Amniotic stem cell (primary cell): Measurements from ENCODE around the gene XYLT2.

Source experiments
- DNase-seq: peaks from one replicate; lab custom pipeline; 2025; lab: John Stamatoyannopoulos, UW

The XYLT2 gene

DNA sequence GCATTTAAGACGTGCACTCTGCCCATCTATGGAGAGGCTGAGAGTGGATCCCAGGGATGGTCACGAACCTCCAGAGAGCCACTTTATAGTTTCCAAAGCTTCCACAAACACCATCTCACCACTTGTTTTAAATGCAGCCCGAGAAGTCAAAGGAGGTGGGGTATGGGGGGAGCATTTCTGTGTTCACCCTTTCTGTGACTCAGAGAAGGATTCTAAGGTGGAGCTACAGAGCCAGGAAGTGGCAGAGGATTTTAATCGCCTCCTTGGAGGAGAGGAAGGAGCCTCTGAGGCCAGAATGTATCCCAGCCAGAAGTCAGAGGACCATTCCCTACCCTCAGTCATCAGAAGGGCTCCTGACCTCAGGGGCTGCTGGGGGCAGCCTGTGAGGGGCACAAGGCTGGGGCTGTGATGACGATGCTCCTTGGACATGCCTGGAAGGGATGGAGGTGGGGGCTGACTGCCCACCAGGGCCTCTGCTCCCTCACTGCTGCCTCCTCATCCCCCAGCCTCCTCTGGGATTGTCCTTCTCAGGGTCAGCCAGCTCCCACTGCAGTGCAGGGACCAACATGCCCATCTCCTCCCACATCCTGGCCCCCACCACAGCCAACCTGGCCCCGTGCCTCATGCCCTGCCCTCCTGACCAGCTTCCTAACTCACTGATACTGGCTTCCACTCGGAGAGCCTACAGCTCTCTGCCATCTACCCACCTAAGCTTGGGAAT, 2.8 kb downstream of the XYLT2 start:
- peak; percentile 10 for DNase-seq

DNA sequence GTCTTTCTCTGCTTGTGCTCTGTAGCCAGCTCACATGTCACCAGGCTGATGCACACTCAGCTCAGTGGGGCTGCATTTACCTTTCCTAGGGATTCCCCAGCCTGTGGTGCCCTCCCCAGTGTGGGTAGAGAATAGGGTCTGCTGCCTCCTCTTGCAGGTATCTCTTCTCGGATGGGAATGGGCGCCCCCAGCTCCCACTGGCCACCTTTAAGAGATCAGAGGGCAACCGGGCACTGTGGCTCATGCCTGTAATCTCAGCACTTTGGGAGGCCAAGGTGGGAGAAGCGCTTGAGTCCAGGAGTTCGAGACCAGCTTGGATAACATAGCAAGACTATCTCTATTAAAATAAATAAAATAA, 3.3 kb downstream of the XYLT2 start:
- no peak for DNase-seq

DNA sequence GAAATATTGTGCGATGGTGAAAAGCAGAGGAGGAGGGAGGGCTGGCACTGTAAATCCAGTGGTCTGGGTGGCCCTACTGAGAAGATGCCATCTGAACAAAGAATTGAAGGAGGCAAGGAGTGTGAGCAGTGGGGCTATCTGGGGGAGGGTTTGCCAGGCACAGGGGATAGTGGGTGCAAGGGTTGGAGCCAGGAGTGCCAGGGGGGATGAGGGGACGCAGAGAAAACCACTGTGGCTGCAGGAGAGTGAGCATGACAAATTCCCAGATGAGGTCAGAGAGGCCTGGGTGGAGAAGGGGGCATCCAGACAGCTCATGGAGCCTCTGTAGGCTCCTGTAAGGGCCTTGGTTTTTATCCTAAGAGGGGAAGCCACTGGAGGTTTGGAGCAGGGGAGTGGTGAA, 4.8 kb downstream of the XYLT2 start:
- no peak for DNase-seq

DNA sequence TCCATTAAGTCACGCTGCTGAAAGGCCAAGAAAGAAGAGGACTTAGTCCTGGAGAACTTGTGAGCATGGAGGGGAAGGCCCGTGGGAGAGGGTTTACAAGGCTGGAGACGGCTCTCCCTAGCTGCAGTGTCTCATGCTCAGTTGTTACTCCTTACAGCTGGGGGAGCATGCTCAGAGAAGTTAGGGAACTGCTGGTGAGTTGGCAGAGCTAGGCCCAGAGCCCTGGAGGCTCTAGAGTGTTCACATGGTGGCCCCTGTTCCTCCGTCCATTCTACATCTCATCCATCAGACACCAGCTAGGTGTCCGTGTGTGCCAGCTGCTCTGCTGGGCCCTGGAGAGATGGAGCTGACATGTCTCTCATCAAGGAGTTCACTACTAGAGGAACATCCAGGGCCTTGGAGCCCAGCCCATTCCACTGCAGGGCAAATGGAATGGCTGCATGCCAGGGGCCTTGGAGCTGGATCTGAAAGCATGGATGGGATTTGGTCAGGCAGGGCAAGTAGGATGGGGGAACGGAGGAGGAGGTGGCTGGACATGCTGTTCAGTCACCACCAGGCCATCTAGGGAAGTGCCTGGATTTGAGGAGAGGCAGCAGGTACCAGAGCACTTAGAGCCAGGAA, 6.3 kb downstream of the XYLT2 start:
- DNase-seq: no peak

DNA sequence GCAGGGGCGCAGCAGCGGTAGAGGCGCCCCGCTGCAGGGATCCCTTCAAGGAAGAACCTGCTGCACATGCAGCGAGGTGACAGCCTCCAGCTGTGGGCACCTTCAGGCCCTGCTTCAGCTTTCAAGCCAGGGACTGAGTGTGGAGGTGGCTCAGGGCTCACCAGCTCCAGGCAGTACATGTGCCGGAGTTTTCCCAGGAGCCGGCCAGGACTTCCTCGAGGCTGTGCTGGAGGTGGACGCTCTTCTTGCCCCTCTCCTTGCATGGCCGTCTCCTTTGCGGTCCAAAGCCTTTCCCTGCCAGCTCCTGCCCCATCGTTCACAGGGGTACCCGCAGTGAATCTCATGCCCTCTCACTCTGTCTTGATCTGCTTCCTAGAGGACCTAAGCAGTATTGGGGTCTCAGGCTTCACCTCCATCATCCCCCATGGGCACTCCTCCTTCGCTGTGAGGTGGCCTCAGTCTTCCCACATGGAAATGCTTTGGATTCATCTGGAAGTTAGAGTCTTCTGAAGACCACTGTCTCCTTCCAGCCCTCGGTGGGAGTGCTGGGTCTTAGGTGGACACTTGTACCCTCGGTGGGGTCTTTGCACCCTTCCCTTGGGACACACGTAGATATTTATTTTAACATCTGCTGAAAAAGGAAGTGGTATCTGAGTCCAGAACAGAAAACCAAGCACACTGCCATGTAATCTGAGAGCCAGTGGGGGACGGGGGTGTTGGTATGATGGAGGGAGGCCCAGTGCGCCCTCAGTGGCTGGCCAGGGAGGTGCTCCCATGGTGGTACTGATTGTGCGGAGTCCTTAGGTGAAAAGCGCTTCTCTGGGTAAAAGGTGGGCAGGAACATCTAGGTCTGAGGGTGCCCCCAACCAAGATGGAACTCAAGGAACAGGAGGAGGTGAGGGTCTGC, 7.0 kb downstream of the XYLT2 start:
- no peak for DNase-seq

DNA sequence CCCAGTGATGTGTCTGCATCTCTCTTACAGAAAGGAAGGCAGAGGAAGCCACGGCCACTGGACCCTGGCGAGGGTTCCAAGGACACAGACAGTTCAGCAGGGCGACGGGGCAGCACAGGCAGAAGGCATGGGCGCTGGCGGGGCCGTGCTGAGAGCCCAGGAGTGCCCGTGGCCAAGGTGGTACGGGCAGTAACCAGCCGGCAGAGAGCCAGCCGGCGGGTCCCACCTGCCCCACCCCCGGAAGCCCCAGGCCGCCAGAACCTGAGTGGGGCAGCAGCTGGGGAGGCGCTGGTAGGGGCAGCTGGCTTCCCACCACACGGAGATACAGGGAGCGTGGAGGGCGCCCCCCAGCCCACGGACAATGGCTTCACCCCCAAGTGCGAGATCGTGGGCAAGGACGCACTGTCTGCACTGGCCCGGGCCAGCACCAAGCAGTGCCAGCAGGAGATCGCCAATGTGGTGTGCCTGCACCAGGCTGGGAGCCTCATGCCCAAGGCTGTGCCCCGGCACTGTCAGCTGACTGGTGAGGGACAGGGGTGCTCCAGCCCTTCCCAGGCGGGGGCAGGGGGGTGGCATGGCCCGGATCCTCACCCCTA, 7.8 kb downstream of the XYLT2 start:
- DNase-seq: no peak

DNA sequence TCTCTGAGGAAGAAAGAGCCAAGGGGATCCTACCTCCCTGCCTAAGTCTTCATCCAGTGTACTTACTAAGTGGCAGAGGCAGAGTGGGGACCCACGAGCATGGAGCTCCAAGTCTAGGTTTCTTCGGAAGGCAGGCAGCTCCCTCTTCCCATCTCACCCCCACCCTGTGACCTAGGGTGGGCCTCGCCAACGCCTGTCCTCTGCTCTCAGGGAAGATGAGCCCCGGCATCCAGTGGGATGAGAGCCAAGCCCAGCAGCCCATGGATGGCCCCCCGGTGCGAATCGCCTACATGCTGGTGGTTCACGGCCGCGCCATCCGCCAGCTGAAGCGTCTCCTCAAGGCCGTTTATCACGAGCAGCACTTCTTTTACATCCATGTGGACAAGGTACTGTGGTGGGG, 8.3 kb downstream of the XYLT2 start:
- DNase-seq: no peak

DNA sequence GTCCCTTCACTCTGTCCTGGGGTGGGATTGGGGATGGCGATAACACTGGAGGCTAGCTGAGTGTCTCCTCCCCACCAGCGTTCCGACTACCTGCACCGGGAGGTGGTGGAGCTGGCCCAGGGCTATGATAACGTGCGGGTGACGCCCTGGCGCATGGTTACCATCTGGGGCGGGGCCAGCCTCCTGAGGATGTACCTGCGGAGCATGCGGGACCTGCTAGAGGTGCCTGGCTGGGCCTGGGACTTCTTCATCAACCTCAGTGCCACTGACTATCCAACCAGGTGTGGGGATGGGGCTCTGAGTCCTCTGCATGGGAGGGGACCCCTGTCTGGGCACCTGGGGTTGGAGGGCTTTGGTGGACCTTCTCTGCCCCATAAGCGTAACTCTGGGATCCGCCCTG, 8.8 kb downstream of the XYLT2 start:
- no peak for DNase-seq

DNA sequence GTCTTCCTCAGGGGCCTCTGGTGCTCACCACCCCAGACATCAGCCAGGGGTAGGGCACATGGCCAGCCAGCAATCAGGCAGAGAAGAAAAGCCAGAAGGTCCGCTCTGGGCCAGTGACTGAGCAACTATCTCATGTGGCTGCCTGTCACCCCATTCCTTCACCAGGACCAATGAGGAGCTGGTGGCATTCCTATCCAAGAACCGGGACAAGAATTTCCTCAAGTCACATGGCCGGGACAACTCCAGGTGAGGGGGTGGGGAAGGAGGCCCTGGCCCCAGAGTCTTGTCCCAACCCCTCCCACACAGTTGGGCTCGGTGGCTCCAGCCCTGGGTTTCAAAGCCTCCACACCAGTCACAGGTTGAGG, 9.4 kb downstream of the XYLT2 start:
- DNase-seq: no peak

DNA sequence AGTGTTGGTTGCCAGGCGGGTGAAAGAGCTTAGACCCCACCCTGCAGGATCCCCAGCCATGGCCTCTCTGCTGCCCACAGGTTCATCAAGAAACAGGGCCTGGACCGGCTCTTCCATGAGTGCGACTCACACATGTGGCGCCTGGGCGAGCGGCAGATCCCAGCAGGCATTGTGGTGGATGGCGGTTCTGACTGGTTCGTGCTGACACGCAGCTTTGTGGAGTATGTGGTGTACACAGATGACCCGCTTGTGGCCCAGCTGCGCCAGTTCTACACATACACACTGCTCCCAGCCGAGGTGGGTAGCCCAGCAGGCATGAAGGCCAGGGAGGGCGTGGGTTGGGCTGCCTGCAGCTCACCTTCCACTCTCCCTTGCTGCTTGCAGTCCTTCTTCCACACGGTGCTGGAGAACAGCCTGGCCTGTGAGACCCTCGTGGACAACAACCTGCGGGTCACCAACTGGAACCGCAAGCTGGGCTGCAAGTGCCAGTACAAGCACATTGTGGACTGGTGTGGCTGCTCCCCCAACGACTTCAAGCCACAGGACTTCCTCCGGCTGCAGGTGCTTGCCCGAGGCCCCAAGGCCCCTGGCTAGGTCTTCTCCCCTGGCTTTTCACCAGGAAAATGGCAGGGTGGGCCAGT, 9.9 kb downstream of the XYLT2 start:
- DNase-seq: no peak

DNA sequence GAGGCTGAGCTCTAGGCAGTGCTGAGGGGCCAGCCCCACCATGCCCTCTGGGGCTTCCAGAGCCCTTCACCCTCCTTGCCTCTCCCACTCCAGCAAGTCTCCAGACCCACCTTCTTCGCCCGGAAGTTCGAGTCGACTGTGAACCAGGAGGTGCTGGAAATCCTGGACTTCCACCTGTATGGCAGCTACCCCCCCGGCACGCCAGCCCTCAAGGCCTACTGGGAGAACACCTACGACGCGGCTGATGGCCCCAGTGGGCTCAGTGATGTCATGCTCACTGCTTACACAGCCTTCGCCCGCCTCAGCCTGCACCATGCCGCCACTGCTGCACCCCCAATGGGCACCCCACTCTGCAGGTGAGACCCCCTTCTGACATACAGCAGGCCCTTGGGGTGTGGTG, 10.5 kb downstream of the XYLT2 start:
- DNase-seq: no peak

DNA sequence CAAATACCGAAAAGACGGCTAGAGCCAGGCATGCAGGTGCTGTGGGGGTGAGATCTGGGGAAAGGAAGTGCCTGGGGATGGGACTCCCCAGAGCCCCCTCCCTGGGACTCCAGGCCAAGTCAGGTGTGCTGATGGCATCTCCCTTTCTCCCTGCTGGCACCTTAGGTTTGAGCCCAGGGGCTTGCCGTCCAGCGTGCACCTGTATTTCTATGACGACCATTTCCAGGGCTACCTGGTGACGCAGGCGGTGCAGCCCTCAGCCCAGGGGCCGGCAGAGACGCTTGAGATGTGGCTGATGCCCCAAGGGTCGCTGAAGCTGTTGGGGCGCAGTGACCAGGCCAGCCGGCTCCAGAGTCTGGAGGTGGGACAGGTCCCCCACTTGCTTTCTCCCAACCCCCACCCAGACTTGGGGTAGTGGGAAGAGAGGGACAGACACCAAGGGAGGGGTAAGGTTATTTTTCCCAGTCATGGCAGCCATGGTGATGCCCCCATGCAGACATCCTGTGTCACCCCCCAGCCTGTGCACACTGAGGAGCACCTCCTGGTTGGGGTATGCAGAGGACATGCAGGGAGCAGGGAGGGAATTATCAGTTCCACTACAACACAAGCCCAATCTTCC, 11.1 kb downstream of the XYLT2 start:
- DNase-seq: no peak

DNA sequence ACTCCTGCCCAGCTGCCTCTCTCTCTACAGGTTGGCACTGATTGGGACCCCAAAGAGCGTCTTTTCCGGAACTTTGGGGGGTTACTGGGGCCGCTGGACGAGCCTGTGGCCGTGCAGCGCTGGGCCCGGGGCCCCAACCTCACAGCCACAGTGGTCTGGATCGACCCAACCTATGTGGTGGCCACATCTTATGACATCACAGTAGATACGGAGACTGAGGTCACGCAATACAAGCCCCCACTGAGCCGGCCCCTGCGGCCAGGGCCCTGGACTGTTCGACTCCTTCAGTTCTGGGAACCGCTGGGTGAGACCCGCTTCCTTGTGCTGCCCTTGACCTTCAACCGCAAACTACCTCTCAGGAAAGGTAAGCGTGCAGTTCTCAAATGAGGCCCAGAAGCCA, 12.3 kb downstream of the XYLT2 start:
- no peak for DNase-seq

DNA sequence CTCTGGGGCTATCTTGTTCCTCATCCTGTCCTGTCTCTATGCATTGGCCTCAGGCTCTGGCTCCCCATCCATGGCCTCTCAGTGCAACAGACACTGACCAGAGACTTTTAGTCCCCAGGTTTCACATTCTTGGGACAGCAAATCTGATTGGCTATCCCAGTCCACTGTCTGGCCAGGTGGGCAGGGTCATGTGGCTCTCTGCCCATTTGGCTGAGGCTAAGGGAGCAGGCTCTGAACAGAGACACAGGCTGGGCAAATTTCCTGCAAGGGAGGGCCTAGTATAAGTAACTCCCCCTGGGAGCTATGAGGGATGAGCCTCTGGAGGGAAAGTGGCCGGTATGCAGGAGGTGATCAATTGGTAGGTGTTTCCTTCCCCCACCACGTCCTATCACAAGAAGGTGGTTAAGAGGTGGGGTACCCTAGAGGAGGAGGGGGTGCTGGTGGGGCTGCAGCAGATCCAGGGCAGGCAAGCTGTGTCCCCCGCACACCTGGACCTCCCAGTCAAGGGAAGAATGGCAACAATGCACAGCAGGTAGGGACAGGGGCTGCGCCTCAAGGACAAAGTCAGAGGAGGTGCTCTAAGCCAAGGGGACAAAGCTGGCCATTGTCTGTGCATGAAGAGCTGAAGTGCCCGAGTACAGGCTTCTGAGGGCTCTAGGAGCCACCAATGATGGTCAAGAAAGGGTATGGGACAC, 13.2 kb downstream of the XYLT2 start:
- DNase-seq: no peak

DNA sequence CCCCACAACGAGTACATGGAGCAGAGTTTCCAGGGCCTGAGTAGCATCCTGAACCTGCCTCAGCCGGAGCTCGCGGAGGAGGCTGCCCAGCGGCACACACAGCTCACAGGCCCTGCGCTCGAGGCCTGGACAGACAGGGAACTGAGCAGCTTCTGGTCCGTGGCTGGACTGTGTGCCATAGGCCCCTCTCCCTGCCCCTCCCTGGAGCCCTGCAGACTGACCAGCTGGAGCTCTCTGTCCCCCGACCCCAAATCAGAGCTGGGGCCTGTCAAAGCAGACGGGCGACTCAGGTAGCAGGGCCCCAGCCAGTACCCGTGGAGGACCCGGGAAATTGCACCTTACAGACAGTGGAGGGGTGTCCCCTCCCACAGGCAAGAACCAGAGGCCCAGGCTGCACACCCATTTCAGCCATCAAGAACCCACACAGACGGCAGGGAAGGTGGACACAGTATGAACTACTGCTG, 14.1 kb downstream of the XYLT2 start:
- DNase-seq: no peak

DNA sequence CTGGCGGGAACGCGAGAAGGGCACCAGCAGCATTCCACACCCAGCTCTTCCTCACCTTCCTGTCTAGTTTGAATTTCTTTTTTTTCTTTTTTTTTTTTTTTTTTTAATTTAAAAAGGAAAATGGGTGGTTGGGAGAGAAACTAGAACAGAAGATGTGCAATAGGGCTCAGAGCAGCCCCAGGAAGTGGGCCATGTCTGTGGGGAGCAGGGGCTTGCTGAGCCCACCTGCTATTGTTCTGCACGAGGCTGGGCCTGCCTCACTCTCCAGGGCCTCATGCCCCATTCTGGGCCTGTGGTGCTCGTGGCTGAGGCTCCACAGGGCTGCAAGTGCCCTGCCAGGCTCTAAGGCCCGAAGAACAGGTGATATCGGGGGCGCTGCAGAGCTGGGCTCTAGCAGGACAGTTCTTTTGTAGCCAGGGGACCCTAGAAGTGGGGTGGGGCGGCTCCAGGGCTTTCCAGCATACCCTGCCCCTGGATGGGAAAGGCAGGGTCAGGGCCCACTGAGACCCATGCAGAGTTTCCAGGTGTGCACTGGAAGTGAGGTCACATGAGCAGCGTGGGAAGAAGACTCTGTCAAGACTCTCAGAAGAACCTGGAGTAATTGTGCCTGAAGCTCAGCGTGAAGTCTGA, 14.7 kb downstream of the XYLT2 start:
- no peak for DNase-seq

DNA sequence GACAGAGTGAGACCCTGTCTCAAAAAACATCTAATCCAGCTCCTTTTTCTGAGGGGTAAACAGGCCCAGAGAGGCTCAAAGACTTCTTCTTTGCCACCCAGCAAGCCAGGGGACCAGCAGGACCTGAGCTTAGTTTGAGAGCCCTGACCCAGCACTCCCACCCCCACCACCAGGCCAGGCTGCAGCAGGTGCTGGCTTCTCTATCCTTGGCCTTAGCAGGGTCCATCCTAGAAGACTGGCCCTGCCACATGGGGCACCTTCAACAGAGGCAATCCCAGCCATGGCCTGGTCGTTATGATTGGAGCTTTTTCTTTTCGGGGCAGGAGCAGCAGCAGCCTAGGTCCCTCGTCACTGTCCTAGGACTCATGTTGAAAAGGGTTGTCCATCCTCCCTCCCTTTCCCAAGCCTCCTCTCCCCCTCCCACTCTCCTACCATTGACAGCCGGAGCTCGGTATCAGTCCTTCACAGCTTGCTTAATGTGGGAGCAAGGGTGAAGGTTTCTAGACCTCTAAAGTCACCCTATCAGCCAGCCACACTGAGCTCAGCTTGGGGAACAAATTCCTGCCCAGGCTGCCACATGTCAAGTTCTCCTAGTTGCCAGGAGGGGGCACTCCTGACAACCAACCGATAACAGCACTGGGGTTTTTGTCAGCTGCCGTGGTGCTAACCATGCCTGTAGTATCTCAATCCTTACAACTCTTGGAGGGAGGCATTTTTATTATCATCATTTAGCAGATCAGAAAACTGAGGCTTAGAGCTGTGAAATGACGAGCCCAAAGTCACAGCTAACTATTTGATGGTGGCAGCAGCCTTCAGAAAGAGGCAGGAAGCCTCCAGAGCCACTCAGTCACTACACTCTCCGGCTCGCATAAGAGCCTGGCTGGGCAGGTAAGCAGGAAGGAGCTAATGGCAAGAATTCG, 15.9 kb downstream of the XYLT2 start:
- no peak for DNase-seq

DNA sequence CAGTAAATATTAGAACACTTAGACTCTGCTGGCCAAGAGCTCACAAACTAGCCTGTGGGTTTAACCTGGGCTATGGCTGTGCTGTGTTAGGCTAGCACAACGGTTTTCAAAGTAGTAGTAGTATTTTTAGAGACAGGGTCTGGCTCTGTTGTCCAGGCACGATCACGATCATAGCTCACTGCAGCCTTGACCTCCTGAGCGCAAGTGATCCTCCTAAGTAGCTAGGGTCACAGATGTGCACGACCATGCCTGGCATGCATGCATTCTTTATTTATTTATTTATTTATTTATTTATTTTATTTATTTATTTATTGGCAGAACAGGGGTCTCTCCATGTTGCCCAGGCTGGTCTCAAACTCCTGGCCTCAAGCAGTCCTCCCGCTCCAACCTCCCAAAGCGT, 16.7 kb downstream of the XYLT2 start:
- no peak for DNase-seq

DNA sequence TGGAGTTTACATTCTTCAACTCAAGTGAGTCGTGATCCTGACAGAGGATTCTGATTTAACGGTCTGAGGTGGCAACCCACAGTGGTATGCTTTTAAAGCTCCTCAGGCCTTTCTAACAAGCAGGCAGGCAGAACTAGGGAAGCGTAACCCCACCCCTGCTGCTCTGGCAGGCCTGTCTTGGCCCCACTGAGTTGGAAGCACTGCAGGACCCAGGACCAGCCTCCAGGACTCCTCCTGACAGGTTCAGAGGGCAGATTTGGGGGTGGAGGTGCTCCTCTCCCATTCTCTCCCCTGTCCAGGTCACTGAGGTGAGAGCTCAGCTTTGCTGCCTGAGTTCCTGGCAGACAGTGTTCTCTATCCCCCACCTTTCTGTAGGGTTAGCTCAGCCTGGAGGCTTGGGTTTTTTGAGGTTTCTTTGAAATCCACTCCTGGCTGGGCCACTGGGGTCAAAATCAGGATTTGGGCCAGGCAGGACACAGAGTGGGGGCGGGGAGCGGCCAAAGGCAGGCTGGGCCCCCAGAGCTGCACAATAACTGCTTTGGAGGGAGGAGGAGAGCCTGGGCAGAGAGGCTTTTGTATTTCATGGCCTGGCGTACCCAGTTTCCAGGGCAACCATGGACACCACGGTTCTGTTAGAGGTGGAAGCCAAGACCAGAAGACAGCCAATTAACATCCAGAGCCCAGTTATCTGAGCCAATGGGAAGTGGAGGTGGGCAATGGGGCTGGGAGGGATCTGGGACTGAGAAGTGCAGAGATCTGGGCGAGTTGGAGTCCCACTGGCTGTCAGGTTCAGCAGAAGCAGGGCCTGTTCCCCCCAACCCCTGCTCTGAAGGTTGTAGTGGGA, 17.5 kb downstream of the XYLT2 start:
- no peak for DNase-seq
